Measurements from ENCODE around the gene FAH.

The FAH gene

DNA sequence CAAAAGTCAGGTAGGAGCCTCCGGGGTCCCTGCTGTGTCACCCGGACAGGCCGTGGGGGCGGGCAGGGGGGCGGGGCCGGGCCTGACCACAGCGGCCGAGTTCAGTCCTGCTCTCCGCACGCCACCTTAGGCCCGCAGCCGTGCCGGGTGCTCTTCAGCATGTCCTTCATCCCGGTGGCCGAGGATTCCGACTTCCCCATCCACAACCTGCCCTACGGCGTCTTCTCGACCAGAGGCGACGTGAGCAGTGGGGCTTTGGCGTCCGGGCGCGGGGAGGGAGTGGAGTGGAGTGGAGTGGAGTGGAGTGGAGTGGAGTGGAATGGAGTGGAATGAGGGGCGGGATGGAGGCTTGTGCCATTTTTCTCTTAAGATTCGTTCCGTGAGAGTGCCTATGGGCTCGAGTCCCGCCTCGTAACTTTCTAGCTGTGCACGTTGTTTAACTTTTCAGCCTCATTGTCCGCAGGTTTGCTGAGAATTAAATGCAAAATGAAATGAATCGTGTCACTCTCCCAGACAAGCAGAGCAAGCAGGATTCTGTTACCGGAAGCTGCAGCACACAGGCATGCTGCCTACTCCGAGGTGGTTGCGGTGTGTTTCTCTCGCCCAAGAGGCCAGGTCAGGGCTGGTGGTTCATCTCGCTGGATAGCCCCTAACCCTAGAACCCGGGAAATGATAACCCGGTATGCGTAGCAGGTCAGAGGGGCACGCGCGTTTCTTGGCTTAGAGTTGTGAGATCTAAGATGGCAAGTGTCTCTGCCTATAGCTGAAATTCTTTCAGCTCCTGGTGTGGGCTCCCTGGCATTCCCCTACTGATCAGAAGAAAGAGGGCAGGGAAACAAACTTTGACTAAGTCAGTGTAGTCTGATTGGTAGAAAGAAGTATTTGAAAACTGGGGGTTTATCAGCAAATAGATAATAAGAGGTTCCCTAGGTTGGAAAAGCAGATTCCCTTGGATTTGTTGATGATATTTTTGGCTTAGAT lies at the start of gene FAH:
TSS of gene FAH (plus strand) at position 104 of the 981 bp plus-strand sequence. CDS start at position 160, 56 bp downstream.
- Histone ChIP-seq H3K9ac (peak within 1 kb of the TSS; percentile 76), H3K4me3 (peak within 1 kb of the TSS; percentile 77), H3K4me2 (peak within 1 kb of the TSS; percentile 90), H3K9me3 (no peaks in the 10 kb centered on the region), H4K20me1 (no peaks in the 10 kb centered on the region), H3K27me3 (no peaks in the 10 kb centered on the region), H3K4me1 (peaks cover 29% of the 10 kb centered on the region), H3K36me3 (no peaks in the 10 kb centered on the region), H3K27ac (peak within 1 kb of the TSS; percentile 58; the same call in 1 of the 2 replicates)
- TF ChIP-seq Cebpa-rat (IDR thresholded peaks at IDR 0.05), result no peak

DNA sequence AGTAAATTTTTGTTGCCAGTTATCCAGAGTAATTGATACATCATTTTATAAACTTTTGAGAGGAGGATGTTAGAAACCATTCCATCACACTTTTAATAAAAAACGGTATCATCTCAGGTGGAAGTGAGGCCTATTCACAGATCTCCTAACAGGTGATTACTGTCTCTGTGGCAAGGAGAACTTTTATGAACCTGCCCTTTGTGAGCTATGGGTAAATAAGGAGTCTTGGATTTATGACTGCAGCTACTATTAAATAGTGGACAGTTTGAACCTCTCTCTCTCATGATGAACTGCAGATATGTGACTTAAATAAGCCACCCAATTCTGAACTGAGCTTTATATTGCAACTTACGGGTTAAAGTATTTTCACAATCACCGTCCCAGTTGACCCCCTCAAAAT lies 47.6 kb upstream of the FAH start:
- Histone ChIP-seq H3K9ac (no peak overlapping the region), H4K20me1 (peaks cover 94% of the 10 kb centered on the region), H3K36me3 (peaks cover 43% of the 10 kb centered on the region), H3K9me3 (no peaks in the 10 kb centered on the region; the same call in 1 of the 2 replicates), H3K4me1 (peaks cover 17% of the 10 kb centered on the region), H3K4me3 (no peak overlapping the region), H3K27ac (no peak overlapping the region), H3K27me3 (no peaks in the 10 kb centered on the region), H3K4me2 (0 out of 2 replicates have a peak overlapping the region, but pooled peaks have one; percentile 25)
- TF ChIP-seq Cebpa-rat (IDR thresholded peaks at IDR 0.05), result no peak

DNA sequence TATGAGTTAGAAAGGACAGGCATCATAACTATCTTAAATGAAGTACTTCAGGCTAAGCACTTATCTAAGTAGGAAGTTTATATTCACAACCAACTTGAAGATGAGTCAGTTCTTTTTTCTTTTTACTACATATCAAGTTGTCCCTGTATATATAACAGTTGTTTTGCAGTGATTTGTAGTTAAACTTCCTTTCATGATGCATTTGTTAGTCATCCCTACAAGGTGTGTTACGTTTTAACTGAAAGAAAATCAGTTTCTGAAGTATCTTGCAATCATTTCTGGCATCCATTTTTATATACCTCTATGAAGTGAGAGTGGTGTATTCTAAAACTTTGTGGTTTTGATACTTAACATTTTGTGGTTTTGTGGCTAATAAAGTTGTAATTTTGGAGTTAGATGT lies 47.2 kb upstream of the FAH start:
- Histone ChIP-seq H3K4me3 (no peak overlapping the region), H3K4me1 (peaks cover 17% of the 10 kb centered on the region), H4K20me1 (peaks cover 94% of the 10 kb centered on the region), H3K36me3 (peaks cover 43% of the 10 kb centered on the region), H3K9ac (no peak overlapping the region), H3K27ac (no peak overlapping the region), H3K4me2 (0 out of 2 replicates have a peak overlapping the region, but pooled peaks have one; percentile 25), H3K9me3 (no peaks in the 10 kb centered on the region; the same call in 1 of the 2 replicates), H3K27me3 (no peaks in the 10 kb centered on the region)
- no peak for TF ChIP-seq Cebpa-rat (IDR thresholded peaks at IDR 0.05)

DNA sequence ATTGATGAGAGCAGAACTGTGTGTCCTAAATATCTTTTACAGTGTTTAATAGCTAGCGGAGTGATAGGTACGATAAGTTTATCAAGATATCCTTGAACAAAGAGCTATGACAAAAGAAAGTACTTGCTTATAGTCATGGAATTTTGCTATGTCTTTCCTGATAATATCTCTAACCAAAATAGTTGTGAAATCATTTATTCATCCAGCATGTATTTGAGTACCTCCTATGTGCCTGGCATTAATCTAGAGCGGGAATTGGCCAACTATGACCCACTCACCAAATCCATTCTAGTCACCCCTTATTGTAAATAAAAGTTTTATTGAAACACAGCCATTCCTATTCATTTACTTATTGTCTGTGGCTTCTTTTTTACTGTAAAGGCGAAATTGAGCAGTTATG lies 46.7 kb upstream of the FAH start:
- H3K4me2 ChIP-seq, result no peak overlapping the region
- TF ChIP-seq Cebpa-rat (IDR thresholded peaks at IDR 0.05), result no peak

DNA sequence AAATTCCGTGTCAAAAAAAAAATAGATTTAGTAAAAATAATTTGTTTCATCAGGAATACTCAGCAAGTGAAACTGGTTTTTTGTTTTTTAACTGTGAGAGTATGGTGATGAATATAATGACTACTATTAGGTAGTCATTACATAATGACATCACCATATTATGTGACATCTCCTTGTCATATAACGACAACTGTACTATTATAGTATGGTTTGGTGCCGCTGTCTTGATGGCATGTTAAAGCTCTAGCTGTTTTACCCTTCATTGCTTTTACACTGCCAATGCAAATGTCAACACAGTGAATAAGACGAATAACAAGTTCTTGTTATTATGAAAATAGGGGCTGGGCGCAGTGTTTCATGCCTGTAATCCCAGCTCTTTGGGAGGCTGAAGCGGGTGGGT lies 45.6 kb upstream of the FAH start:
- no peak overlapping the region for H3K4me2 ChIP-seq
- H3K4me1 ChIP-seq, result peaks cover 15% of the 10 kb centered on the region
- no peak overlapping the region for H3K9ac ChIP-seq
- H3K27ac ChIP-seq, result no peak overlapping the region
- H3K4me3 ChIP-seq, result no peak overlapping the region
- TF ChIP-seq Cebpa-rat (IDR thresholded peaks at IDR 0.05), result no peak
- H3K36me3 ChIP-seq, result peaks cover 39% of the 10 kb centered on the region
- H4K20me1 ChIP-seq, result peaks cover 98% of the 10 kb centered on the region
- no peaks in the 10 kb centered on the region; the same call in 1 of the 2 replicates for H3K9me3 ChIP-seq
- no peaks in the 10 kb centered on the region for H3K27me3 ChIP-seq

More for the DNA sequence above, 46.7 kb upstream of the FAH start:
- Histone ChIP-seq H4K20me1 (peaks cover 94% of the 10 kb centered on the region), H3K4me3 (no peak overlapping the region), H3K36me3 (peaks cover 43% of the 10 kb centered on the region), H3K27me3 (no peaks in the 10 kb centered on the region), H3K9me3 (no peaks in the 10 kb centered on the region; the same call in 1 of the 2 replicates), H3K4me1 (peaks cover 17% of the 10 kb centered on the region), H3K27ac (no peak overlapping the region), H3K9ac (no peak overlapping the region)

DNA sequence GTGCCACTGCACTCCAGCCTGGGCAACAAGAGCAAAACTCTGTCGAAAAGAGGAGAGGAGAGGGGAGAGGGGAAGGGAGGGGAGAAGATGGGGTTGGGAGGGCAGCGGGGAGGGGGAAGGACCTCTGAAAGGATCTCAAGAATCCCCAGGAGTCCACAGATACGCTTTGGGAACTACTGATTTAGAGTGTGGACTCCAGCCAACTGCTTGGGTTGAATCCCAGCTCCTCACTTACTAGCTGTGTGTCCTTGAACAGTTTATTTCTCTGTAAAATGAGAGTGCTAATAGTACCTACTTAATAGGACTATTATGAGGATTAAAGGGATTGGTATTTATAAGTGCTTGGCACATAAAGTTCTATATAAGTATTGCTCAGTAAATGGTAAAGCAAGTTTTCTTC lies 45.0 kb upstream of the FAH start:
- Histone ChIP-seq H3K4me1 (peaks cover 12% of the 10 kb centered on the region), H3K9ac (no peak overlapping the region), H3K36me3 (peaks cover 40% of the 10 kb centered on the region), H3K27me3 (no peaks in the 10 kb centered on the region), H3K4me2 (no peak overlapping the region), H3K4me3 (no peak overlapping the region), H3K9me3 (no peaks in the 10 kb centered on the region; the same call in 1 of the 2 replicates), H3K27ac (no peak overlapping the region), H4K20me1 (peaks cover 98% of the 10 kb centered on the region)
- TF ChIP-seq Cebpa-rat (IDR thresholded peaks at IDR 0.05), result no peak

DNA sequence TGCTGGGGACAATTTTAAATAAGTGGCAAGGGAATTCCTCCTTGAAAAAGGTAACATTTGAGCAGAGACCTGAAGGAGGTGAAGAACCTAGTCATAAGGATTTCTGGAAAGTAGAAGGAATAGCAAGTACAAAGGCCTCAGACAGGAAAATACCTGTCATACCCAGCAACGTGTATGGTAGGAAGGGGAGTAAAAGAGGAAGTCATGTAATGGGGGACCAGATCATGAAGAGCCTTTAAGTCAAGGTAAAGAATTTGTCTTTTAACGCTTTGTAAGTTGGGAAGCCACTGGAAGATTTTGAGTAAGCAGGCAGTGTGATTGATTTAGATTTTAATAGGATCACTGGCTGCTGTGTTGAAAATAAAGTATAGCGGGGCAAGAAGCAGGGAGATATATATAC lies 43.4 kb upstream of the FAH start:
- H3K27ac ChIP-seq, result no peak overlapping the region
- TF ChIP-seq Cebpa-rat (IDR thresholded peaks at IDR 0.05), result no peak
- H4K20me1 ChIP-seq, result peaks cover 98% of the 10 kb centered on the region
- H3K27me3 ChIP-seq, result no peaks in the 10 kb centered on the region
- no peak overlapping the region for H3K4me2 ChIP-seq
- no peaks in the 10 kb centered on the region for H3K9me3 ChIP-seq
- H3K4me1 ChIP-seq, result peaks cover 12% of the 10 kb centered on the region
- H3K4me3 ChIP-seq, result no peak overlapping the region
- H3K9ac ChIP-seq, result no peak overlapping the region
- peaks cover 24% of the 10 kb centered on the region for H3K36me3 ChIP-seq

DNA sequence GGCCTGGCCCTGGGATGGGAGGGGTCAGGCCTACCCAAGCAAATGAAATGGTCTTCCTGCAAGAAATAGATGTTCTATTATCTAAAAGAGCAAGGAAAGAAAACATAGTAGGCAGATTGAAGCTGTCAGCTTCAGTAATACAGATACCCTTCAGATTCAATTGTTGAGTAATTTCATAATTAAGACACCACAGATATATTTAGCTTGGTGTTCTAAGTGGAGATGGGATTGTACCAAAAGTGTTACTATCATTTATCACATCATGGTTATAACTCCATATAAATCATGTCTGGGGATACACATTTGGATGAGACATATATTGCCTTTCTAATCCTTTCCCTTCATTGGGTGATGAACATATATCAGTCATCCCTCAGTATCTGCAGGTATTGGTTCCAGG lies 41.9 kb upstream of the FAH start:
- Histone ChIP-seq H3K9me3 (no peaks in the 10 kb centered on the region), H4K20me1 (peaks cover 98% of the 10 kb centered on the region), H3K4me3 (no peak overlapping the region)

DNA sequence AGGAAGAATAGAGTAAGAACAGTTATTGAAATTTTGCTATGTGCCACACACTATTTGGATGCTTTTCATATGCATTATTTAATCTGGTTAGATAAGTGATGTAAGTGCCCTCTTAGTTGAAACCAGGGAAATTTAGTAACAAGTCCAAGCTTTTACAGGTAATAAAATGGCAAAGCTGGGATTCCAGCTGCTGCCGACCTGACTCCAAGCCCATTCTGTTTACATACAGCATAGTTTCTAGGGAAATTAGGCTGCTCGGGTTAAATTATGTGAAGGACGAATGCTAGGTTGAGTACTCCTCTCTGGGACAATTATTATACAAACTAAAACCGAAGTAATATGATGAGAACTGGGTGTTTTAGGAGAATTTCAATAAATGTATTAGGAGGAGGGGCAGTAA lies 38.7 kb upstream of the FAH start:
- no peak for TF ChIP-seq Cebpa-rat (IDR thresholded peaks at IDR 0.05)
- Histone ChIP-seq H3K4me3 (no peak overlapping the region), H3K9ac (no peak overlapping the region), H3K4me1 (no peaks in the 10 kb centered on the region), H3K36me3 (peaks cover 27% of the 10 kb centered on the region; the same call in 1 of the 2 replicates), H3K27ac (no peak overlapping the region), H3K4me2 (no peak overlapping the region), H4K20me1 (peaks cover 100% of the 10 kb centered on the region), H3K9me3 (no peaks in the 10 kb centered on the region), H3K27me3 (no peaks in the 10 kb centered on the region)

More for the DNA sequence above, 41.9 kb upstream of the FAH start:
- Histone ChIP-seq H3K4me1 (no peaks in the 10 kb centered on the region), H3K9ac (no peak overlapping the region), H3K27me3 (no peaks in the 10 kb centered on the region), H3K4me2 (no peak overlapping the region), H3K36me3 (peaks cover 27% of the 10 kb centered on the region), H3K27ac (no peak overlapping the region)
- TF ChIP-seq Cebpa-rat (IDR thresholded peaks at IDR 0.05), result no peak

DNA sequence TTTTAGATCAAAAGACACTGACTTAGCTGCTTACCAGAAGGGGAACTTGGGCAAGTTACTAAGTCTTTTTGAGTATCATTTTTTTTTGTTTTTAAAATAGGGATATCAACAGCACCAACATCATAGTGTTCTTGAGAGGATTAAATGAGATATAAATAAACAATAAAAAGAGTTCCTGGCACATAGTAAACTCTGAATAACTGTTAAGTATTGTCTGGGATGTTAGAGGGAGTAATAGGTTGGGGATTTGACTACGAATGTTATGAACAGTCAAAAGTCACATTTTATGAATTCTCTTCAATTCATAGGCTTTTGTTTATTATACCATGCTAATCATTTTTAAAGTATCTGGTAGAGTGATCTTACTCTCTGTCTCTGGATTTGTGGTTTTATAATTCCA lies 37.8 kb upstream of the FAH start:
- peaks cover 20% of the 10 kb centered on the region; the same call in 1 of the 2 replicates for H3K36me3 ChIP-seq
- H4K20me1 ChIP-seq, result peaks cover 100% of the 10 kb centered on the region
- no peaks in the 10 kb centered on the region for H3K27me3 ChIP-seq
- no peaks in the 10 kb centered on the region for H3K9me3 ChIP-seq
- H3K4me1 ChIP-seq, result no peaks in the 10 kb centered on the region
- no peak overlapping the region for H3K4me3 ChIP-seq
- no peak overlapping the region for H3K27ac ChIP-seq
- no peak overlapping the region for H3K4me2 ChIP-seq
- H3K9ac ChIP-seq, result no peak overlapping the region
- no peak for TF ChIP-seq Cebpa-rat (IDR thresholded peaks at IDR 0.05)

Data from BLaER1 (cell line).